ENCODE measurements around the gene ABCC2. TPM values are rescaled to one million over a fixed set of nuclear protein-coding genes. Genes with fewer than 3 reads are reported as not detected.

The ABCC2 gene
- total and polyA plus RNA-seq, 9 of the 15 experiments (the other 6 are each of a cell fraction or from before 2014, with no cell fraction given): 0.03 to 0.18 (median 0.10) TPM; not detected in 1

DNA sequence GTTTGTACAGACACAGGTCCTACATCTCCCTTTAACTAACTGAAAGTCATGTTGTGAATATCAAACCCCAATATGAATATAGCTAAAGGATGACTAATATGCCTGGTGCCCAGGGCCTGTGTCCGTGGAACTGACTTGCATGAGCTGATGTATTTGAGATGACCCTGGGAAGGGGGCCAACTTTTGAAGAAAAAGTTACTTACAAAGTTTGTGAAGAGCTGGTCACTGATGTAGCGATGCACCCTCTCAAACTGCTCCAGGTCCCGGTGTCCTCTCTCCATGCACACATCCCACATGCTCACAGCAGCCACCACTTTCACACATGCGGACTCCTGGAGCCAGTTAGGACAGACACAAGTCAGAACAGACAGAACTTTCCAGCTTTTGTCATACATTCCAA is 106.2 kb downstream of the ABCC2 start (continued):
- TF ChIP-seq KAT8 (IDR thresholded peaks at IDR 0.05; ENCODE audit: low read depth): no peak
- TF ChIP-seq, protein P1, sequence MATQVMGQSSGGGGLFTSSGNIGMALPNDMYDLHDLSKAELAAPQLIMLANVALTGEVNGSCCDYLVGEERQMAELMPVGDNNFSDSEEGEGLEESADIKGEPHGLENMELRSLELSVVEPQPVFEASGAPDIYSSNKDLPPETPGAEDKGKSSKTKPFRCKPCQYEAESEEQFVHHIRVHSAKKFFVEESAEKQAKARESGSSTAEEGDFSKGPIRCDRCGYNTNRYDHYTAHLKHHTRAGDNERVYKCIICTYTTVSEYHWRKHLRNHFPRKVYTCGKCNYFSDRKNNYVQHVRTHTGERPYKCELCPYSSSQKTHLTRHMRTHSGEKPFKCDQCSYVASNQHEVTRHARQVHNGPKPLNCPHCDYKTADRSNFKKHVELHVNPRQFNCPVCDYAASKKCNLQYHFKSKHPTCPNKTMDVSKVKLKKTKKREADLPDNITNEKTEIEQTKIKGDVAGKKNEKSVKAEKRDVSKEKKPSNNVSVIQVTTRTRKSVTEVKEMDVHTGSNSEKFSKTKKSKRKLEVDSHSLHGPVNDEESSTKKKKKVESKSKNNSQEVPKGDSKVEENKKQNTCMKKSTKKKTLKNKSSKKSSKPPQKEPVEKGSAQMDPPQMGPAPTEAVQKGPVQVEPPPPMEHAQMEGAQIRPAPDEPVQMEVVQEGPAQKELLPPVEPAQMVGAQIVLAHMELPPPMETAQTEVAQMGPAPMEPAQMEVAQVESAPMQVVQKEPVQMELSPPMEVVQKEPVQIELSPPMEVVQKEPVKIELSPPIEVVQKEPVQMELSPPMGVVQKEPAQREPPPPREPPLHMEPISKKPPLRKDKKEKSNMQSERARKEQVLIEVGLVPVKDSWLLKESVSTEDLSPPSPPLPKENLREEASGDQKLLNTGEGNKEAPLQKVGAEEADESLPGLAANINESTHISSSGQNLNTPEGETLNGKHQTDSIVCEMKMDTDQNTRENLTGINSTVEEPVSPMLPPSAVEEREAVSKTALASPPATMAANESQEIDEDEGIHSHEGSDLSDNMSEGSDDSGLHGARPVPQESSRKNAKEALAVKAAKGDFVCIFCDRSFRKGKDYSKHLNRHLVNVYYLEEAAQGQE (IDR thresholded peaks at IDR 0.05; ENCODE audit: borderline replicate concordance): no peak
- TF ChIP-seq, protein P1 (CRISPR knock-in tag; IDR thresholded peaks at IDR 0.05; ENCODE audit: low read depth): no peak
- TF ChIP-seq CC2D1A (IDR thresholded peaks at IDR 0.05): no peak
- TF ChIP-seq, protein P2, sequence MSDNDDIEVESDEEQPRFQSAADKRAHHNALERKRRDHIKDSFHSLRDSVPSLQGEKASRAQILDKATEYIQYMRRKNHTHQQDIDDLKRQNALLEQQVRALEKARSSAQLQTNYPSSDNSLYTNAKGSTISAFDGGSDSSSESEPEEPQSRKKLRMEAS (CRISPR knock-in tag; IDR thresholded peaks at IDR 0.05): no peak
- TF ChIP-seq ZNF133 (CRISPR knock-in tag; IDR thresholded peaks at IDR 0.05): no peak
- no peak for TF ChIP-seq CBX2 (IDR thresholded peaks at IDR 0.05; ENCODE audit: insufficient read depth, low read length, poor library complexity, severe bottlenecking)
- no peak for TF ChIP-seq CAMTA2 (CRISPR knock-in tag; conservative IDR thresholded peaks at IDR 0.05)
